Body of pancreas (tissue), 4 donors: ENCODE data around the gene CLNK. TPM values are rescaled to one million over a fixed set of nuclear protein-coding genes. Genes with fewer than 3 reads are reported as not detected.

Experiments
- ATAC-seq: fragments of 150-250 bp; one replicate; pipeline ENCODE4 v1.9.1; 2016
- DNase-seq, 4 donors: peaks; one replicate each; pipeline ENCODE4 v3.0.0-alpha.2; 2019
- H3K27ac ChIP-seq, 4 donors: fragments of 200-600 bp; sonication (generic); 1 replicate in 3 of 4; 2 replicates in 1 of 4; pipeline versions ENCODE4 v1.5.1 to v1.6.1; 2016 to 2019; ENCODE audit warnings: mild to moderate bottlenecking in 1 of 4, mixed read lengths in 1 of 4, moderate library complexity in 1 of 4
- H3K27me3 ChIP-seq, 2 donors: fragments of 200-600 bp; sonication (generic); one replicate each; pipeline ENCODE4 v1.6.0; 2016; ENCODE audit warnings: mild to moderate bottlenecking in 1 of 2
- H3K36me3 ChIP-seq, 2 donors: fragments of 200-600 bp; sonication (generic); replicated peaks in 1 of 2; 2 replicates each; pipeline ENCODE4 v1.5.1; 2016; ENCODE audit warnings: low read depth in 2 of 2; ENCODE audit not compliant: insufficient read depth in 1 of 2
- H3K4me1 ChIP-seq: fragments of 200-600 bp; sonication (generic); one replicate; pipeline ENCODE4 v1.6.0; 2016
- H3K4me3 ChIP-seq, 2 donors: fragments of 200-600 bp; sonication (generic); 1 replicate in 1 of 2; 2 replicates in 1 of 2; pipeline ENCODE4 v1.5.1; 2016 to 2019
- H3K9me3 ChIP-seq, 3 donors: fragments of 200-600 bp; sonication (generic); 1 replicate in 2 of 3; 2 replicates in 1 of 3; pipeline ENCODE4 v1.5.1; 2016
- CTCF ChIP-seq, 7 experiments: fragments of 450-650 bp in 4 of 7; fragments of 200-600 bp in 3 of 7; sonication (generic) in 3 of 7; IDR thresholded peaks; one replicate each; pipeline ENCODE4 v1.5.1; 2016 to 2019; ENCODE audit warnings: antibody characterized with exemption in 7 of 7
- POLR2A ChIP-seq, 3 donors: fragments of 450-650 bp; IDR thresholded peaks; one replicate each; pipeline ENCODE4 v1.6.1; 2016; ENCODE audit warnings: antibody characterized with exemption in 3 of 3, mild to moderate bottlenecking in 2 of 3
- whole genome bisulfite sequencing, 2 donors: methylation state at CpG; one replicate each; pipeline ENCODE4 v1.1.5; 2017; 5-methylcytosine and 5-hydroxymethylcytosine counted together
- intact Hi-C: fragments of 100-400 bp; cut with DNase I; formaldehyde crosslinking; loops from one replicate; pipeline ENCODE4 v1.15.1; 2023
- total RNA-seq, 2 donors: library from RNA; depleted of rRNA; stranded (reverse); fragments of >200 nt; gene quantifications; one replicate each; pipeline ENCODE4 v1.1.0, GENCODE V29; 2016

CLNK gene
- total RNA-seq, 2 donors from 2014 or later = 1.0 TPM; not detected in 1

GRCh38 chr4:10524196-10524833, 160.3 kb downstream of the CLNK start:
- 53 to 73% methylated on average over 5 of the region's 5 CpGs for WGBS, 2 donors
- intact Hi-C loops = no loop called here
- Histone ChIP-seq H3K4me3 (no peak overlapping the region), H3K27ac (no peak overlapping the region), H3K9me3 (no peaks in the 10 kb centered on the region), H3K4me1 (no peaks in the 10 kb centered on the region), H3K36me3 (no peaks in the 10 kb centered on the region), H3K27me3 (no peaks in the 10 kb centered on the region)
- TF ChIP-seq CTCF (IDR thresholded peaks at IDR 0.05) (no peak), POLR2A (IDR thresholded peaks at IDR 0.05) (no peak)
- ATAC-seq = no peak
- DNase-seq = no peak

- ATAC-seq (no peak), DNase-seq (no peak)
- 72 to 79% methylated on average over 3 of the region's 3 CpGs for WGBS, 2 donors
- Histone ChIP-seq H3K4me1 (no peaks in the 10 kb centered on the region), H3K27ac (no peak overlapping the region), H3K27me3 (no peaks in the 10 kb centered on the region), H3K4me3 (no peak overlapping the region), H3K36me3 (no peaks in the 10 kb centered on the region), H3K9me3 (no peaks in the 10 kb centered on the region)
- no peak for TF ChIP-seq CTCF (IDR thresholded peaks at IDR 0.05)
- no peak for TF ChIP-seq POLR2A (IDR thresholded peaks at IDR 0.05)
- intact Hi-C loops = no loop called here
These were observed 163.1 kb downstream of the CLNK start for GRCh38 chr4:10521424-10521823.

- Histone ChIP-seq H3K36me3 (no peaks in the 10 kb centered on the region), H3K9me3 (no peaks in the 10 kb centered on the region), H3K27ac (no peak overlapping the region), H3K4me1 (no peaks in the 10 kb centered on the region), H3K27me3 (no peaks in the 10 kb centered on the region), H3K4me3 (no peak overlapping the region)
- DNase-seq (no peak), ATAC-seq (no peak)
- TF ChIP-seq CTCF (IDR thresholded peaks at IDR 0.05) (no peak), POLR2A (IDR thresholded peaks at IDR 0.05) (no peak)
- WGBS, 2 donors = 50% methylated on average over 1 to 3 of the region's 3 CpGs
- intact Hi-C loops = no loop called here
These were observed 174.8 kb downstream of the CLNK start for GRCh38 chr4:10509733-10510132.

GRCh38 chr4:10506077-10506476, 178.5 kb downstream of the CLNK start:
- Histone ChIP-seq H3K4me3 (no peak overlapping the region), H3K9me3 (no peaks in the 10 kb centered on the region), H3K36me3 (no peaks in the 10 kb centered on the region), H3K4me1 (no peaks in the 10 kb centered on the region), H3K27me3 (no peaks in the 10 kb centered on the region), H3K27ac (no peak overlapping the region)
- DNase-seq = no peak
- intact Hi-C loops = no loop called here
- no peak for ATAC-seq
- WGBS, 2 donors = 64 to 73% methylated on average over 4 of the region's 4 CpGs
- no peak for TF ChIP-seq CTCF (IDR thresholded peaks at IDR 0.05)
- TF ChIP-seq POLR2A (IDR thresholded peaks at IDR 0.05) = no peak

- Histone ChIP-seq H3K4me1 (no peaks in the 10 kb centered on the region), H3K27ac (no peak overlapping the region), H3K4me3 (no peak overlapping the region), H3K9me3 (no peaks in the 10 kb centered on the region), H3K27me3 (no peaks in the 10 kb centered on the region), H3K36me3 (no peaks in the 10 kb centered on the region)
- no peak for TF ChIP-seq CTCF (IDR thresholded peaks at IDR 0.05)
- no peak for TF ChIP-seq POLR2A (IDR thresholded peaks at IDR 0.05)
- no peak for ATAC-seq
- DNase-seq = no peak
- WGBS, 2 donors = 48 to 54% methylated on average over 5 of the region's 5 CpGs
- intact Hi-C loops = no loop called here
These were observed 179.9 kb downstream of the CLNK start for GRCh38 chr4:10504570-10505179.
